CD4-positive, alpha-beta T cell treated with Interleukin-15 for 1 hour (primary cell): ENCODE measurements around the gene GTF2IRD1.
"Not testable (repeated sequence)": the region's sequence is repeated elsewhere in the genome, so short reads cannot be mapped to it uniquely, and the experiment has no call there.

Experiments
- DNase-seq: peaks from one replicate; pipeline ENCODE4 v3.0.0-alpha.2; 2020

Gene GTF2IRD1

GRCh38 chr7:74470504-74470903 is 16.8 kb downstream of the GTF2IRD1 start:
- DNase-seq, result no peak

GRCh38 chr7:74473116-74473515 is 19.4 kb downstream of the GTF2IRD1 start:
- no peak for DNase-seq

GRCh38 chr7:74474271-74474865 is 20.7 kb downstream of the GTF2IRD1 start:
- no peak for DNase-seq

GRCh38 chr7:74475243-74475986 is 21.7 kb downstream of the GTF2IRD1 start:
- no peak for DNase-seq

- no peak for DNase-seq
Observed at GRCh38 chr7:74475987-74476350, 22.3 kb downstream of the GTF2IRD1 start.

- no peak for DNase-seq
Observed at GRCh38 chr7:74476626-74477025, 22.9 kb downstream of the GTF2IRD1 start.

GRCh38 chr7:74478671-74479065 is 25.0 kb downstream of the GTF2IRD1 start:
- DNase-seq, result no peak

GRCh38 chr7:74479066-74479781 is 25.5 kb downstream of the GTF2IRD1 start:
- DNase-seq, result no peak

GRCh38 chr7:74479961-74480829 is 26.5 kb downstream of the GTF2IRD1 start:
- peak; percentile 22 for DNase-seq

- DNase-seq, result no peak
Observed at GRCh38 chr7:74480861-74481417, 27.2 kb downstream of the GTF2IRD1 start.

GRCh38 chr7:74481458-74482196 is 27.9 kb downstream of the GTF2IRD1 start:
- no peak for DNase-seq

- DNase-seq, result no peak
Observed at GRCh38 chr7:74482197-74482467, 28.4 kb downstream of the GTF2IRD1 start.

- no peak for DNase-seq
Observed at GRCh38 chr7:74482629-74483401, 29.1 kb downstream of the GTF2IRD1 start.

GRCh38 chr7:74483402-74484336 is 30.0 kb downstream of the GTF2IRD1 start:
- DNase-seq, result no peak

- no peak for DNase-seq
Observed at GRCh38 chr7:74485611-74486010, 31.9 kb downstream of the GTF2IRD1 start.

GRCh38 chr7:74488518-74489030 is 34.9 kb downstream of the GTF2IRD1 start:
- not testable (repeated sequence) for DNase-seq

GRCh38 chr7:74489997-74490945 is 36.6 kb downstream of the GTF2IRD1 start:
- DNase-seq, result no peak

GRCh38 chr7:74491490-74491889 is 37.8 kb downstream of the GTF2IRD1 start:
- DNase-seq, result not testable (repeated sequence)

GRCh38 chr7:74493295-74493694 is 39.6 kb downstream of the GTF2IRD1 start:
- DNase-seq, result no peak
